ENCODE data around the gene CRX.
"Not testable (repeated sequence)": the region's sequence is repeated elsewhere in the genome, so short reads cannot be mapped to it uniquely, and the experiment has no call there.

CRX gene

DNA sequence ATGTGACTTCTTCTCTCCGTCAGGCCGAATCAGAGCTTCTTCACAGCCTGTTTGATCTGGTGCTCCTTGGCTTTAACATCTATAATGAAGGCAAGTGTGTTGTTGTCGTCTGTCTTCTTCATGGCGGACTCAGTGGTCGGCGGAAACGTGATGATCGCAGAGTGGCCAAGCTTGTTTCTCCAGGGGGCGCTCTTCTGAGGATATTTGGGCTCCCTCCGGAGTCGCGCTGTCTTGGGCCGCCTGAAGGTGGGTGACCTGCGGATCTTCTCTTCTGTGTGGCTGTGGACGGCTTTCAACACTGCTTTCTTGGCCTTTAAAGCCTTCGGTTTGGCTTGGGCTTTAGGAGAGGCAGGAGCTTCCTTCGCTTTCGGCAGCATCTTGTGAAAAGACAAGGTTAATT lies 27.2 kb upstream of the CRX start:
- no peaks in the 10 kb centered on the region for H3K9me3 Mint-ChIP-seq
- no peaks in the 10 kb centered on the region for H3K36me3 Mint-ChIP-seq (ENCODE audit: low read depth)
- H3K4me1 Mint-ChIP-seq (ENCODE audit: low read depth): no peaks in the 10 kb centered on the region
- peaks cover 18% of the 10 kb centered on the region for H3K27me3 Mint-ChIP-seq
- intact Hi-C loops (cut with micrococcal nuclease): no loop called here
- H3K27ac Mint-ChIP-seq: no peak overlapping the region
- no peak overlapping the region for H3K4me3 Mint-ChIP-seq

GRCh38 chr19:47796785-47797184 lies 25.0 kb upstream of the CRX start:
- Mint-ChIP-seq H3K27me3 (peaks cover 14% of the 10 kb centered on the region), H3K36me3 (ENCODE audit: low read depth) (no peaks in the 10 kb centered on the region), H3K27ac (no peak overlapping the region)

GRCh38 chr19:47797996-47798903 lies 23.5 kb upstream of the CRX start:
- no peaks in the 10 kb centered on the region for H3K4me1 Mint-ChIP-seq (ENCODE audit: low read depth)
- H3K27ac Mint-ChIP-seq: no peak overlapping the region
- peaks cover 14% of the 10 kb centered on the region for H3K27me3 Mint-ChIP-seq
- H3K36me3 Mint-ChIP-seq (ENCODE audit: low read depth): no peaks in the 10 kb centered on the region
- no peaks in the 10 kb centered on the region for H3K9me3 Mint-ChIP-seq
- no peak overlapping the region for H3K4me3 Mint-ChIP-seq
- intact Hi-C loops (cut with micrococcal nuclease): no loop called here

More at GRCh38 chr19:47796785-47797184, 25.0 kb upstream of the CRX start:
- no peak overlapping the region for H3K4me3 Mint-ChIP-seq
- no peaks in the 10 kb centered on the region for H3K9me3 Mint-ChIP-seq
- no peaks in the 10 kb centered on the region for H3K4me1 Mint-ChIP-seq (ENCODE audit: low read depth)
- intact Hi-C loops (cut with micrococcal nuclease): no loop called here

DNA sequence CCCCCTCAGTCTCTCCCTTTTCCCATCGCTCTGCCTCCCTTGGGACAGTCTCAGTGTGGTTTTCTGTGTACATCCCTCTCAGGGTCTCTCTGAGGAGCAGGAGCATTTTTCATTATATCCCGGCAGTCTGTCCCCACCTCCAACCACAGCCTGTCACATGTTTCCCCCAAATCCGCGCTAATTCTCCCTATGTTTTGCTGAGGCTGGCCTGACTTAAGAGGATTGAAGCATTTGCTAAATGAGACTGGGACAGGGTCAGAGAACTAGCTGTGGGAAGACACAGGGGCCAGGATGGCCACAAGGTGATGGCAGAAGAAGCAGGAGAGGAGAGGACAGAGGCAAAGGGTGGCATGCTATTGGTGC lies 22.9 kb upstream of the CRX start:
- Mint-ChIP-seq H3K9me3 (no peaks in the 10 kb centered on the region), H3K4me1 (ENCODE audit: low read depth) (no peaks in the 10 kb centered on the region), H3K36me3 (ENCODE audit: low read depth) (no peaks in the 10 kb centered on the region), H3K4me3 (no peak overlapping the region), H3K27ac (no peak overlapping the region), H3K27me3 (peaks cover 14% of the 10 kb centered on the region)
- intact Hi-C loops (cut with micrococcal nuclease): no loop called here

DNA sequence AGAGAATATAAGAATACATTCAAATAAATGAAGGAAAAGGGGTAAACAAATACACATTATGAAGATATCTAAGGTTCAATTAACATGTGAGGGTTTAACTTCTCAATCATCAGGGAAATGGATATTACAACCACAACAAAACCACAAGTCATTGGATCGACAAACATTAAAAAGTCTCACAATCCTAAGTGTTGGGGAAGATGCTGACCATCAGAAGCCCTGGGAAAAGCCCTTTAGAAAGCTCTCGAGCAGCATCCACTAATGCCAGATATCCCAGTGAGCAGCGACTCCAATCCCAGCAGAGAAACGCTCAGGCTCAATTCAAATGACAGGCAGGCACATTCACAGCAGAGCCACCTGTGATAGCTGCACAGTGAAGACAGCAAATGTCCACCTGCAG lies 20.5 kb upstream of the CRX start:
- Mint-ChIP-seq H3K9me3 (no peaks in the 10 kb centered on the region), H3K27ac (no peak overlapping the region)

DNA sequence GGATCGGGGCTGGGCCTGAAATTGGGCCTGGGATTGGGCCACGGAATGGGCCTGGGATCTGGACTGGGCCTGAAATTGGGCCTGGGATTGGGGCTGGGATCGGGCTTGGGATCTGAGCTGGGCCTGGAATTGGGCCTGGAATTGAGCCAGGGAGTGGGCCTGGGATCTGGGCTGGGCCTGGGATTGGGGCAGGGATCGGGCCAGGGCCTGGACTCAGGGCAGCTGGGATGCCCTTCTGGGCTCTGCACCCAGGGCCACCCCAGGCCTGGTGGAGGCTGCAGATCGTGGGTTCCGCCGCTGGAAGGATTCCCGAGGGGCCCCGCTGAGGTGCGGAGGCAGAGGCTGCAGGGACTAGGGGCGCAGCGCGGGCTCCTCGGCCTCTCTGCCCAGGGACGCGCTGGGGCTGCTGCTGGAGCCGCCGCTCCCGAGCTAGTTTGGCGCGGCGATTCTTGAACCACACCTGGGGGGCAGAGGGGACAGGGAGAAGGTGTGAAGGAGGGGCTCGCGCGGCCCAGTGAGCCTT lies 19.2 kb upstream of the CRX start:
- Mint-ChIP-seq H3K4me1 (ENCODE audit: low read depth) (no peaks in the 10 kb centered on the region), H3K27me3 (peaks cover 15% of the 10 kb centered on the region), H3K36me3 (ENCODE audit: low read depth) (no peaks in the 10 kb centered on the region), H3K4me3 (no peak overlapping the region), H3K27ac (no peak overlapping the region), H3K9me3 (no peaks in the 10 kb centered on the region)
- intact Hi-C loops (cut with micrococcal nuclease): no loop called here

More for the DNA sequence above, 20.5 kb upstream of the CRX start:
- Mint-ChIP-seq H3K4me1 (ENCODE audit: low read depth) (no peaks in the 10 kb centered on the region), H3K27me3 (peaks cover 15% of the 10 kb centered on the region), H3K36me3 (ENCODE audit: low read depth) (no peaks in the 10 kb centered on the region), H3K4me3 (no peak overlapping the region)
- intact Hi-C loops (cut with micrococcal nuclease): no loop called here

GRCh38 chr19:47803148-47803547 lies 18.6 kb upstream of the CRX start:
- H3K9me3 Mint-ChIP-seq; H3K4me3 Mint-ChIP-seq; H3K4me1 Mint-ChIP-seq (ENCODE audit: low read depth); intact Hi-C loops (cut with micrococcal nuclease); H3K27ac Mint-ChIP-seq; H3K36me3 Mint-ChIP-seq (ENCODE audit: low read depth): not testable (repeated sequence)
- peaks cover 11% of the 10 kb centered on the region for H3K27me3 Mint-ChIP-seq

GRCh38 chr19:47803671-47804070 lies 18.1 kb upstream of the CRX start:
- intact Hi-C loops (cut with micrococcal nuclease); H3K9me3 Mint-ChIP-seq; H3K36me3 Mint-ChIP-seq (ENCODE audit: low read depth); H3K27me3 Mint-ChIP-seq; H3K4me1 Mint-ChIP-seq (ENCODE audit: low read depth); H3K4me3 Mint-ChIP-seq; H3K27ac Mint-ChIP-seq: not testable (repeated sequence)

GRCh38 chr19:47804451-47804850 lies 17.3 kb upstream of the CRX start, which contains the start of gene TPRX1:
TPRX1 (minus strand) TSS chr19:47804551; CDS start chr19:47804539, 12 bp downstream.
- not testable (repeated sequence) for H3K36me3 Mint-ChIP-seq (ENCODE audit: low read depth); H3K27me3 Mint-ChIP-seq; H3K27ac Mint-ChIP-seq

GRCh38 chr19:47805313-47805712 lies 16.4 kb upstream of the CRX start:
- Mint-ChIP-seq H3K9me3 (no peaks in the 10 kb centered on the region), H3K4me3 (no peak overlapping the region), H3K27me3 (peaks cover 4% of the 10 kb centered on the region), H3K27ac (no peak overlapping the region), H3K36me3 (ENCODE audit: low read depth) (no peaks in the 10 kb centered on the region), H3K4me1 (ENCODE audit: low read depth) (no peaks in the 10 kb centered on the region)
- intact Hi-C loops (cut with micrococcal nuclease): no loop called here

More at GRCh38 chr19:47804451-47804850, 17.3 kb upstream of the CRX start, which contains the start of gene TPRX1:
- H3K9me3 Mint-ChIP-seq; intact Hi-C loops (cut with micrococcal nuclease); H3K4me3 Mint-ChIP-seq; H3K4me1 Mint-ChIP-seq (ENCODE audit: low read depth): not testable (repeated sequence)

DNA sequence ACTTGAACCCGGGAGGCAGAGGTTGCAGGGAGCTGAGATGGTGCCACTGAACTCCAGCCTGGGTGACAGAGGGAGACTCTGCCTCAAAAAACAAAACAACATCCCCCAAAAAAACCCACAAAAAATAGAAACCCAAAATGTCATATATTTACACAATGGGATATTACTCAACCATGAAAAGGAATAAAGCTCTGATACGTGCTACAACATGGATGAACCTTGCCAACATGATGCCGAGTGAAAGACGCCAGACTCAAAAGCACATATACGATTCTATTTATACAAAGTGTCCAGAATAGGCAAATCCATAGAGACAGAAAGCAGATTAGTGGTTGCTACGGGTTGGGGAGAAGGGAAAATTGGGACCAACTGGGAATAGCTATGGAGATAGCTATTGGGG lies 15.3 kb upstream of the CRX start:
- H3K9me3 Mint-ChIP-seq: no peaks in the 10 kb centered on the region
- no peak overlapping the region for H3K4me3 Mint-ChIP-seq
- no peaks in the 10 kb centered on the region for H3K4me1 Mint-ChIP-seq (ENCODE audit: low read depth)
- H3K36me3 Mint-ChIP-seq (ENCODE audit: low read depth): no peaks in the 10 kb centered on the region
- peaks cover 4% of the 10 kb centered on the region for H3K27me3 Mint-ChIP-seq
- intact Hi-C loops (cut with micrococcal nuclease): no loop called here
- H3K27ac Mint-ChIP-seq: no peak overlapping the region

DNA sequence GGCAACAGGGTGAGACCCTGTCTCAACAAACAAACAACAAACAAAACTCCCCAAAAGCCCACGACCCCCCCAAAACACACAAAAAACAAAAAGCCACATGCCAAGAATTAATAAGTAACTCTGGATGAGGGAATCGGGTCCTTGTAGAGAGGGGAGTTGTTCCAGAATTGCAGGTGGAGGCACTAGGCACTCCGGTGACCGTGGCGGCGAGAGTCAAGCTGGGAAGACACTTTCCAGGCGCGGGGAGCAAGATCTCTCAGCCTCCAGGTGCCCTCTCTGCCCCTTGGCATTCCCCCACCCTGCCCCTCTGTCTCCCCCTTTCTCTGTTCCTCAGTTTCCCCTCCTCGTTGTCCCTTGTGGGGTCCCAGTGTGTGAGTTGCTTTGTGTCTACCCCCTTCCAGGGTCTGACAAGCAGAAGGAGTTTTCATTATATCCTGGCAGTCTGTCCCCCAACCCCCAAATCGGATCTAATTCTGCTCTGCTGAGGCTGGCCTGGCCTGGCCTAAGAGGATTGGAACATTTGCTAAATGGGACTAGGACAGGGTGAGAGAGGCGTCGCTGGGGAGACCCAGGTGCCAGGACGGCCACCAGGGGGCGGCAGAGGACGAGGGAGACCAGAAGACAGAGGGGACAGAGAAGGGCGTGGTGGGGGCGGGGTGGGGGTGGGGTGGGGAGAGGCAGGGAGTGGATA lies 8.3 kb upstream of the CRX start:
- H3K27me3 Mint-ChIP-seq: peaks cover 7% of the 10 kb centered on the region

DNA sequence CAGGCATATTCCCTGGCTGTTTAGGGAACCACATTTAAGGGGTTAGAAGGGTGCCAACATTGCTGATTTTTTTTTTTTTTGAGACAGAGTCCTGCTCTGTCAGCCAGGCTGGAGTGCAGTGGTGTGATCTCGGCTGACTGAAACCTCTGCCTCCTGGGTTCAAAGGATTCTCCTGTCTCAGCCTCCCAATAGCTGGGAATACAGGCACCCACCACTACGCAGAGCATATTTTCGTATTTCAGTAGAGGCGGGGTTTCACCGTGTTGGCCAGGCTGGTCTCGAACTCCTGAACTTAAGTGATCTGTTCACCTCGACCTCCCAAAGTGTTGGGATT lies 7.8 kb upstream of the CRX start:
- no peaks in the 10 kb centered on the region for H3K4me1 Mint-ChIP-seq (ENCODE audit: low read depth)

More for the DNA sequence above, 8.3 kb upstream of the CRX start:
- H3K4me3 Mint-ChIP-seq: no peak overlapping the region
- H3K27ac Mint-ChIP-seq: no peak overlapping the region
- intact Hi-C loops (cut with micrococcal nuclease): loop anchor here (5.0 kb wide), 1 partner anchor 49 kb away; no protein-coding TSS in a partner anchor
- H3K9me3 Mint-ChIP-seq: no peaks in the 10 kb centered on the region
- no peaks in the 10 kb centered on the region for H3K4me1 Mint-ChIP-seq (ENCODE audit: low read depth)
- H3K36me3 Mint-ChIP-seq (ENCODE audit: low read depth): no peaks in the 10 kb centered on the region

GRCh38 chr19:47816270-47816669 lies 5.5 kb upstream of the CRX start:
- H3K27ac Mint-ChIP-seq; H3K9me3 Mint-ChIP-seq; H3K4me1 Mint-ChIP-seq (ENCODE audit: low read depth); intact Hi-C loops (cut with micrococcal nuclease); H3K36me3 Mint-ChIP-seq (ENCODE audit: low read depth); H3K4me3 Mint-ChIP-seq: not testable (repeated sequence)
- H3K27me3 Mint-ChIP-seq: peaks cover 31% of the 10 kb centered on the region

More for the DNA sequence above, 7.8 kb upstream of the CRX start:
- Mint-ChIP-seq H3K36me3 (ENCODE audit: low read depth) (no peaks in the 10 kb centered on the region), H3K4me3 (no peak overlapping the region), H3K9me3 (no peaks in the 10 kb centered on the region), H3K27ac (no peak overlapping the region), H3K27me3 (peaks cover 9% of the 10 kb centered on the region)
- intact Hi-C loops (cut with micrococcal nuclease): loop anchor here (5.0 kb wide), 1 partner anchor 48 kb away; no protein-coding TSS in a partner anchor
